GM21737 (cell line): ENCODE data around the gene CRIM1.

Experiments
- ATAC-seq: cut with Tn5 transposase; IDR thresholded peaks from one replicate; pipeline ENCODE4 v1.9.1; 2021; ENCODE audit warnings: mild to moderate bottlenecking, moderate library complexity; ENCODE audit not compliant: unreplicated experiment

CRIM1 gene

DNA sequence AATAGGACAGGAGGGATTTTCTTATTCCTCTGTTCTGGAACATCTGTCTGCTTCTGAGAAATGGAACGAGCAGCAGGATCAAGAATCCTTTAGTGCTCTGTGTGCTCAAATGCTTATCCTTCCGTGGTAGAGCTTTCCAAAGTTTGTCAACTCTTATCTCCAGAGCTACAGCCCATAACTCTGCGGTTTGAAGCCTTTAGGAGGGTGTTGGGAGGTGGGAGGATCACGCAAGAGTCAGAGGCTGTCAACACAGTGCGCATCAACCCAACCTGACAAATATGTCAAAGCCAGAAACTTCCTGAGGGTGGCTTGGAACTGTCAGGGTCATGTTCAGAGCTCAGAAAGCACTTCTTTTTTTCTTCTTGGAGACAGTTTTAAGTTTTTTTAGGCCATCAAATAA is 95.9 kb downstream of the CRIM1 start:
- ATAC-seq = no peak

DNA sequence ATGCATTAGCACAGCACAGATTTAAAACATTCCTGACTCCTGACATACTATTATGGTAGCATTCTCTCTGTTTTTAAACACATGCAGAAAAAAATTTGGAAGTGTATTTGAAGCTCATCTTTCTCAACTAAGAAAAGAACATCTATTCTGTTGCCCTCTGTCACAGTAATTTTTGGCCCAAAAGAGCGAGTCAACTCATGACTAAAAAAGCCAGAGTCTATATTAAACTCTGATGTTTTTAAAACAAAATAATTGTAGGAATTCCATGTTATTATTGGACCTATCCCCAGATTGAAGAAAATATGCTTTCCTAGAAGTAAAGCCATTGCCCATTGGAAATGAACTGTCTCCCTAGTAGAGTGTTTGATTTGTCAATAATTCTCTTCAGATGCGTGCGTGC is 96.7 kb downstream of the CRIM1 start:
- no peak for ATAC-seq

DNA sequence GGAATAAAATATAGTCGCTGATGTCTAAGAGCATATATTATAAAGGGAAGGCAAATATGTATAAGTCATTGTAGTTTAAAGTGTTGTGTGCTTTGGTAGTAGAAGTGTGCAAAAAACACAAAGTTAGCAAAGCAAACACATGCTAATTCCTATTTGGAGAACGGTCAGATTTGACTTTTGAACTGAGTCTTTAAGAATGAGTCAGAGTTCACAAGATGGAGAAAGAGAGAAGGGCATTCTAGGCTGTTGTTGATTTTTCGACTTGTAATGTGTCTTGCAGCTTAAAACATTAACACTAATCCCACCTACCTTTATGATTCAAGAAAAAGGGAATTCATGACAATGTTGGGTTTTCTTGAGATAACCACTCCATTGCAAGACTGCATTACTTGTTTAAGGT is 98.1 kb downstream of the CRIM1 start:
- ATAC-seq = no peak

DNA sequence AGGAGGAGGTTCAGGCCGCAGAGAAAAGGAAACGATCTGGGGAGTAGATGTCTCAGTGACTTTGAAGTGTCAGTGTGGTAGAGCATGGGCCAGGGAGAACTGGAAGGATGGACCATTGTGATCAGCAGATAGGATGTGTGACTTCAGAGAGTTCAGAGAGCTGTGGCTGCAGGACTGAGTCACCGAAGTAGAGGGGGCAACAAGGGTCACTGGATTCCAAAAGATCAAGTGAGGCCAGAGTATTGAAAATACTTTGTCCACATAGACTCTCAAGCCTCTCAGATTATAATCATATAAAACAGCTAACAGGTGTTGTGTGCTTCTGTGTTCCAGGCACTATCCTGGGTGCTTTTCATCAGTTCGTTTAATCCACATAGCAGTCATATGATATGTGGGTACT is 99.4 kb downstream of the CRIM1 start:
- ATAC-seq = no peak

DNA sequence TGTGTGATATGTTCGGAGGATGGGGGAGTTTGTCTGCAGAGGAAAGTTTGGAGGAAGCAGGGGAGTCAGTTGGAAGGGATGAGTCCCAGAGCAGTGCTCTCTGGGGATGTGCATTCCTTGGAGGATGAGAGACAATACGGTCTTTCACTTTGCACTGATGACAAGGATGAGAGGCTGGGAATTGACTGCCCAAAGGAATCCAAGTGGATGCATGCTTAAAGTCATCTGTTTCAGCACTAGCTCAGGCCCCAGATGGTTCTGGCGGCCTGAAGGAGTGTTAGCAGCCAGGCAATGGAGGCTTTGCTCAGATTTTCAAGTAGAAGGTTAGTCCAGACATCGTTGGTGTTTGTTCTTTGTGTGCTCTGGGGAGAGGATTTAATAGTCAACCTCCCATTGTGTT is 100.2 kb downstream of the CRIM1 start:
- ATAC-seq = no peak

DNA sequence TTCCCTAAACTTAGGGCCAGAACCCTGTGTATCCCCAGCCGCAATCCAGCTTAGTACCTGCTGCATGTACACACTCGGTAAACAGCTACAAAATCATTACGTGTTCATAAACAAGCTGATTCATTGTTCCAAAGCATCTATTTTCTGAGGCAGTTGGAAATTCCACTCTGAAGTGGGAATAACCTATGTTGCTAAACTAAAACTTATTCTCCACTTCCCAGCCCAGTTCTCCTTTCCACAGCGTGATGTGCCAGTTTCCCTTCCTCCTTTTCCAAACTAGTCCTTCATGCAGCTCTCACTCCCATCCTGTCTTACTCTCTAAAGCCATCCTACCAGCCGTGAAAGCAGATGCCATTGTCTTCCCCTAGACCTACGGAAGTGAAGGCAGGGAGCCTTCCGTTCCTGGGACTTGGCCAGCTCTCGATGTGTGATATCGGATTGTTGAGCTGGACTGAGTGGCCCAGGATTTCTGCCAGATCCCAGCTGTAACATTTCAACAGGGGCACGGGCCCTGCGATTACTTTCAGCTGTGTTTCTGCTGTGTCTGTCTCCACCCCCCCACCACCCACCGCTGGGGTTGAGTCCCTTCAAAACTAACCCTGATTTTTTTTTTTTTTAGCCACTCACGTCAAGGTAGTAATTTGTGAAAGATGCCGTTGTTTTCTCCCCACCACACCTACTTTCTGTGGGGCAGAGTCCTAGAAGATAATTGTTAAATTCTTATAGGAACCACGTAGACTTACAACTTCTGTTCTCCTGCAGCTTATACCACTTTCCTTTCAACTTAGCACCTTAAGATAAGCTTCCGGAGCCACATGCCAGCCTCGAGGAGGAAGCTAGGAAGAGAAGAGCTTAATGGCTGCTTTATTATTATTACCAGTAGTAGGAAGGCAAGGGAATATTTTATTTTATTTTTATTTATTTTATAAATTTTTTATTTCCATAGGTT is 100.9 kb downstream of the CRIM1 start:
- ATAC-seq = no peak

DNA sequence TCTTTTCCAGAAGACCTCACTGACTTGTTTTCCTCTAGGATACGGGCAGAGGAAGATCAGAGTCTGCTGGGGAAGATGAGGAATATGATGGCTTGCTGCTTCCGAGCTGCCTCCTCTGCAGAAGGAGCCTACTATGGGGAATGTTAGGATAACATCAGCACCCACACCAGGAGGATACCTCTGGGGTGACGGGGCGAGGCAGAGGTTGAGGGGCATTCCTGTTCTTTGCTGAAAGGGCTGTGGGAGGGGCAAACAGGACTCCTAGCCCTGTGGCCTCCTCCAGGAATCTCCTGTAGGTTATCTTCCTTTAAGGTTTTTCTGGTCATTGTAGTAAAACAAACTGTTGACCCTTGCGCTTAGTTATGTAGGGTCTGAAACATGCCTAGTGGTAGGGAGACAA is 102.5 kb downstream of the CRIM1 start:
- ATAC-seq = no peak

DNA sequence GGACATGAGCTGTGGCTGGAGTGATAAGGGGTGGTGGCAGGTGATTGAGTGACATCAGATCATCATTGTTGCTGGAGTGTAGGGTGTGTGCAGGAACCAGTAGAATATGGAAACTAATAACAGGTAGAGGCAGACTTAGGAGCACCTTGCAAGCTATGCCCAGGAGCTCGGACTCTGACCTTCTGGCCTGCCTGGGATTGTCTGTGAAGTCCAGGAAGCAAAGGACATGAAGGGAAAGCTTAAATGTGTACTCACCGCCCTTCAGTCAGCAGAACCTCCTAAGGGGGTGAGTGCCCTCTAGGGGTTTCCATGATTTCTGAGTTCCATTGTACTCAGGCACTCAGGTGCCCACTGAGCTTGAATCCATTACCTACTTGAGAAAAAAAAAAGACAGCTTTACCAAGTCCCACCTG is 104.2 kb downstream of the CRIM1 start:
- ATAC-seq = no peak

DNA sequence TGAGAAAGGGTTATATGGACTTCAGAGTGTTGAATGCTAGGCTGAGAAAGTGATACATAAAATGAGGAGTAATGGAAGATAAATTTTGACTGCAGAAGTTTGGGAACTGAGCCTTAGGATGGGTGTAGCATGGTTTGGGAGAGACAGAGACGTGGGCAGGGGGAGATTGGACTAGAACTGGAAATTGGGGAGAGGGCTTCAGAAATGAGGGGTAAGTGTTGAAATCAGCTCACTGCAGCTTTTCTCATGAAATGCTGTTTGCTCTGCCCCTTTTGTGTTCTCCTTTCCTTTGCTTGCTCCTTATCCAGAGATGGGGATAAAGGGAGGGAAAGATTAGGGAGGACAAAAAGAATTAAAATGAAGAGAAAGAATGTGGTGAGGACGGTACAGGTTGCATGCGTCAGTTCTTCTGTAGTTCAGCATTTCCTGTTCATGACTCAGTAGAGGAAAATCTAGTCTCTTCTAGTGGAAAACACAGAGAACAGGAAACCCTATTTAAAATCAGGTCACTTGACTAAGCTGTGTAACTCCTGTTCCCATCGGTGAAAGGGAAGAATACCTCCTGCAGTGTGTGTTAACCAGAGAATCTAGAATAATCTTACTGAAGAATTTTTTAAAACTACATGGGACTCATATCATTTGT is 105.6 kb downstream of the CRIM1 start:
- peak; percentile 75 for ATAC-seq

DNA sequence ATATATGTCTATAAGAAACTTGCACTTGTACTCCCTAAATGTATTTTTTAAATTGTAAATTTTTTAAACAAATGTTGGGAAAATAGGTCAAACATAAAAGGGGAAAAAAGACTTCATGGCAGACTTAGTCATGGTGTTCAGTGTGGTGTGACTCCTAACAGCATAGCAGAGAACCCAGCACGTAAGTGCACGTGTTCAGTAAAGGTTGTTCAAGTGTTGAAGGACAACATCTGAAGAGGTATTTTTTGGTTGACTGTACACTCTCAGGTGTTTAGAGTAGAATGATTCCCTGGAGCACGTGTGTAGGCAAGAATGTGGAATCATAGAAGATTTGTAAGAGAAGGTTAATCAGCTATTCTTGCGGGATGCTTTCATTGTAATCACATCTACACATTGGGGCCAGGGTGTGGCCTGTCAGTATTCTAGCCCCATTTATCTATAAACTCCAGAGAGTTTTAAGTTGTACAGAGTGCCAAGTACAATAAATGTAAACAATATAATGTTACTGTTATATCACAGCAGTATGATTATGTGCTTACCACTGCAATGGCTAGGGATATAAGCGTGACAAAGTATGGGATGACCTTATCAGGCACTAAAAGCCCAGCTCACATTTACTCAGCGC is 106.8 kb downstream of the CRIM1 start:
- no peak for ATAC-seq

DNA sequence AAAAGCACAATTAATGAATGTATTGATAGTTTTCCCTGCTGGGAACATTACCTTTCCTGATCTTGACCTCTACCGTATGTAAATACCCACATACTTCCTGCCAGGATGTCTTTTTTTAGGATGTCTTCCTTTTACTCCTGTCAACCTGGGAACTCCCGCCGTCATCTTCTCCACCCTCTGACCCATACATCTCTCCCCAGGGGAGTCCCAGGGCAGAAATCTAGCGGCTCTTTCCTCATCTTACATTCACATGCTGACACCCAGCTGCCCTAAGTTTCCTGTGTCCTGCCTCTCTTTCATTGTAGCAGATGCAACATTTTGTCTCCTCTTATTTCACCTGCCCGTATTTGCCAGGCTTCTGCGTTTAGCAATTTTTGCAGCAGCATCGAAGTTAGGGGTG is 107.8 kb downstream of the CRIM1 start:
- no peak for ATAC-seq

DNA sequence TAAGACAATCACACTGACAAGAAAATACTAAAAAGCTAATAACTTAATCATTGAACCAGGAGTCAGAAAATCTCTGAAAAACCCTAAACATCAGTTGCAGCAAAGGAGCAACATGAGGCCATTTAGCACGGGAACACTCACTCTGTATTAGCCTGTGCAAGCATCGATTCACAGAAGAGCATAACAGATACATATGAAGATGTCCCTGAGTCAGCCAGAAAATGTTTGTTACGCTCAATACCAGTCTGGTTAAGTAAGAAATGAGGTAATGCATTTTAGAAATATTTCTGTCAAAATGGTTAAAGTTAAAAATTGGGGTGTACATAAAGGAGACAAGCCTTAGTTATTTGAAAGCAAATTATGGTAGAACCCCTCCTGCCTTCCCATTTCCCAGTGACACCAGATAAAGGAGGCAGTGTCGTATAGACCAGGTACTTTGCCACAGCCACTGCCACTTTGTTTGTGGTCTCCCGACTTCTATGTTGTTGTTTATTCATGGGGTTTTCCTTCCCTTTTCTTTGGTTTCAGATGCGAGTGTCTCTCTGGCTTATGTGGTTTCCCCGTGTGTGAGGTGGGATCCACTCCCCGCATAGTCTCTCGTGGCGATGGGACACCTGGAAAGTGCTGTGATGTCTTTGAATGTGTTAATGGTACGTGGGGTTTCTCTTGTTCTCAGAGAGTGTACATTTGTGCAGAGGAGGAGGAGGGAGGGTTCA is 108.6 kb downstream of the CRIM1 start:
- no peak for ATAC-seq

DNA sequence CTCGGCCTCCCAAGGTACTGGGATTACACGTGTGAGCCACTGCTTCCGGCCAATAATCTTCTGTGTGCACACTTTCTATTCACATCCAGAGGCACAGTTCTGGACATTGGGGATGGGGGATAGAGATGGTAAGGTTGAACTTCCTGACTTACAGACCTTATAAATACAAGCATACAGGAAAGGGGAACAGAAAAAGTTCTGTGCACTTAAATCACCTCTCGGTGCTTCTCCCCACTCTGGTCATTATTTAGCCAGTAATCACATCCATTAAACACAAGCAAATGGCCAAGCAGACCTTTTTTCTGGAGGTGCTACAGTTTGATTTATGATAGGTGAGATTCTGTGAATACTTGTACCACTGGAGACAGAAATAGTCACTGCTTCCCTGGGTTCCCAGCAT is 110.6 kb downstream of the CRIM1 start:
- no peak for ATAC-seq

DNA sequence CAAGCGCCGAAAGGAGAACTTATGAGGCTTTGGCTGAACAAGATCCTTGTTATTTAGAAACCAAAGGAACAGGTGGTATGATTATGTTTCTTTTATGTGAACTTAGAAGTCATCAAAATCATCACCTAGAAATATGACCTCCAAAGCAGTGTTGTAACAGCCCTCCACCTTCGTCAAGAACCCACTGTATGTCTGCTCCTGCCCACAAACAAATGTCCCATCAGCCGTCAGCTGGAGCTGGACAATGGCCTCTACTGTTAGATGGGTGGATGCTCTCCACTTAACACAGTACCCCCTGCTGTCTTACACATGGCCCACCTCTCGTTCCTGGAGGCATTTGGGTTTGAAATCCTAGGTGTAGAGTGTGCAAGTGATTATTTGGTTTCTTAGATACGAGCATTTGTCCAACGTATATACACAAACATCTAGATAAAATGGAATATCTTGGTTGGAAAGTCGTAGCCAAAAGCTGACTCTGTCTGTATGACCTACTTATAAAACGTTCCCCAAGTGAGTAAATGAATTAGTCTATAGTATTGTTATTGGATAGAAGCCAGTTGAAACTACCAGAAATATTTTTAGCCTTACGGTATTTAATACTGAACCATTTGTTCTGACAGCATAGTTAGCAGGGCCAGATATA is 113.0 kb downstream of the CRIM1 start:
- no peak for ATAC-seq

DNA sequence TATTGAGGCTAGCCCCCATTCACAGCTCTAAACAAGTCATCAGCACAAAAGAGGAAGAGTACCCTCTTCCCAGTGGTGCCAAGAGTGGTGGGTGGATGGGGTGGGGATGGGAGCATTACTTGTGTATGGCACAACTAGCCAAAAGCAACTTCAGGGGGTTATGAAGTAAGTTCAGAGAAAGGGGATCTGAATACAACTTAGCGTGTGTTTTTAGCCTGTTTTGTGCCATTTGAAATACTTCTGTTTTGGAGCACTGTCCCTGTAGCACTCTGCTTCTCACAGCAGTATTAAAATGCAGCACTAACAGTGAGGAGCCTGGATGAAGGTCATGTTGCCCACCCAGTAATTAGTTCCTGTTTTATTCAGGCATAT is 113.5 kb downstream of the CRIM1 start:
- ATAC-seq = no peak

DNA sequence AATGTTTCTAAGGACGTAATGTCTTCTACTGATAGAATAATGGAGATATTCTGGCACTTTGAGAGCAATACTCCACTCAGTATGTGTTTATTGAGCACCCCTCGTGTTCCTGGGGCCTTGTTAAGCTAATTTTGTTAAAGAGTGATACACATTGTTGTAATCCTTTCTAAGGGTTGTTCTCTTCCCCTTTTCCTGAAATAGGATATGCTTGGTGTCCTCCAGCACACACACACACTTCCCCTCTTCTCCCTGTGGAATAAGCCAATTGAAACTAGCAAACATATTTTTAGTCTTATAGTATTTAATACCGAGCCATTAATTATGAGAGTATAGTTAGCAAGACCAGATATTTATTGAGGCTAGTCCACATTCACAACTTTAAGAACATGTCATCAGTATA is 114.1 kb downstream of the CRIM1 start:
- no peak for ATAC-seq

DNA sequence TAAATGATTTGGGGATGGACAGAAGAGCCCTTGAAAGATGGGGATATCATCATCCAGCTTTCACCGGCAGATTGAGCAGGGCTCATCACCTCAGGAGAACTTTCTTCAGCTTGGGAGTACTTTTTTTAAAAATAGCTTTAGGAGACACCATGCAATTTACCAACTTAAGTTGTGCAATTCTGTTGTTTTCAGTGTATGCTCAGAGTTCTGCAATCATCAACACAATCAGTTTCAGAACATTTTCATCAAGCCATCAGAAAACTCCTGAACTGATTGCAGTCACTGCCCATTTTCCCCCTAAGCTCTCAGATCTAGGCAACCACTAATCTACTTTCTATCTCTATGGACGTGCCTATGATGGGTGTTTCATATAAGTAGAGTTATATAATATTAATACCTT is 117.7 kb downstream of the CRIM1 start:
- ATAC-seq = no peak

DNA sequence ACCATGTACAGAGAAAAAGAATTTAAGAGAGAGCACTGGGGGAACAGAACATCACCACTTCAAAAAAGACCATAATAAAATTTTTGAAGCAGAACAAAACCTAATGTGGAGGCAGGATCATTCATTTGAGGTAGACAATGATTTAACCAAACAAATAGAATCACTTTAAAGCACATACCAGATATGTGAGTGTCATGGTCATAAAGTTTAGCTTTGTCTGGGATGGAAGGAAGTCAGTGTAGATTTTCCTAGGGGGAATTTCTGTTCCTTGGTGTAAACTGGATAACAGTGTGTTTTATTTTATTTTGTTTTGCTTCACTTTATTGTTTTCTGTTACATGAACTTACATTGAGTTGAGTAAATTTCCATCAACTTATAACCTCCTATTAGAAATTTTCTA is 120.8 kb downstream of the CRIM1 start:
- ATAC-seq = no peak

DNA sequence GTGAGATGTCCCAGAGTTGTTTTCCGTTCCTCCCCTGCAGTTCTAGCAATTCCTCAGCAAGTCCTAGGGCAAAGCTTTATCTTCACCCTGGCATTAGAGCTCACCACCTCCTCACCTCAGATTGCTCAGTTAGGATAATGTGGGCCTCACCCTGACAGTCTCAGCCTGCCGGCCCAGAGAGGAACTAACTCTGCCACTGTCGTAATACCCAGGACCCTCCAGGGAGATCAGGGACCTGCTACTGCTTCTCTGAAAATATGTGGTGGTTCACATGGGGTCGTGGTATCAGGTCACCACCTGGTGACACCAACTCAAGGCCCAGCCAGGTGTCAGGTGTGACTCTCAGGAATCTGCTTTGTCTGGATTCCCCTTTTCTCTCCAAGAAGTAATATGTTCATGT is 121.7 kb downstream of the CRIM1 start:
- ATAC-seq = no peak

DNA sequence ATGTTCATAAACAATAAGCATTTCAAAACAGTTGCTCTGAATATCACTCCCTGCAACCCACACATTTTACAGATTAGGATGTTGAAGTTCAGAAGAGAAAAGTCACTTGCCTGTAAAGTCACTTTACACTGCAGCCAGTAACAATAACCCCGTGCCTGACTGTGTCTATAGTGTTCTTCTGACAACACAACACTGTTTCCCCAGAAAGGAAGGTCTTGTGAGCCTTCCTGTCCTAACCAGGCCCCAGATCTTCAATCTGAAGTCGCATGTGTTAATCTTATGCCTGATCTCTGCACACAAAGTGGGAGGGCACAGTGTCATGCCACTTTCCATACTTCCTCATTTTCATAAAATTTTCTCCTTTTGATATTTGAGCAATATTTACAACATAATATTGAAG is 122.2 kb downstream of the CRIM1 start:
- no peak for ATAC-seq

DNA sequence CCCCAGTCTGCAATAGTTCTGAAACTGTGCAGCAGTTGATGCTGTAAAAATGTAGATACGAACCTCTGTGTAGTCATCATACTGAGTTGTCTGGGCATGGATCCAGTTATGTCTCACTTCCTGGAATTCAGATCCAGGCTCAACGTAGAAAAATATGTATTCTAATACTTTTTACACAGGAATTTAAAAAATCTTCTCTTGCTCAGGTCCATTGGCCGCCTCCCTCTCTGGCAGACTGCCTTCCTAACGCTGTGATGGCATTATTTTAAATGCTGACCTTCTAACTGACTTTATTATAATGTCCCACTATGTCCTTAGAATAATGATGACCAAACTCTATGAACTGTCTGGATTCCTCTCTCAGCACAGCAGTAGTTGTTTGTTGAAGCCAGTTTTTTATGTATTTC is 122.8 kb downstream of the CRIM1 start:
- ATAC-seq = no peak
